Stimulated activated CD8-positive, alpha-beta memory T cell treated with anti-CD3 and anti-CD28 coated beads, Interleukin-12 subunit alpha, Interleukin-12 subunit beta, amount 100 ng/mL, for 4 hours (primary cell): ENCODE data around the gene NFATC3.
"Not testable (repeated sequence)": the region's sequence is repeated elsewhere in the genome, so short reads cannot be mapped to it uniquely, and the experiment has no call there.

Source experiments
- DNase-seq: peaks from one replicate; pipeline ENCODE4 v3.0.0-alpha.2; 2020; ENCODE audit warnings: low read depth

Gene NFATC3

GRCh38 chr16:68090130-68090529 lies 5.0 kb downstream of the NFATC3 start:
- DNase-seq = no peak

- no peak for DNase-seq
Measured at GRCh38 chr16:68090533-68090932, 5.4 kb downstream of the NFATC3 start.

DNA sequence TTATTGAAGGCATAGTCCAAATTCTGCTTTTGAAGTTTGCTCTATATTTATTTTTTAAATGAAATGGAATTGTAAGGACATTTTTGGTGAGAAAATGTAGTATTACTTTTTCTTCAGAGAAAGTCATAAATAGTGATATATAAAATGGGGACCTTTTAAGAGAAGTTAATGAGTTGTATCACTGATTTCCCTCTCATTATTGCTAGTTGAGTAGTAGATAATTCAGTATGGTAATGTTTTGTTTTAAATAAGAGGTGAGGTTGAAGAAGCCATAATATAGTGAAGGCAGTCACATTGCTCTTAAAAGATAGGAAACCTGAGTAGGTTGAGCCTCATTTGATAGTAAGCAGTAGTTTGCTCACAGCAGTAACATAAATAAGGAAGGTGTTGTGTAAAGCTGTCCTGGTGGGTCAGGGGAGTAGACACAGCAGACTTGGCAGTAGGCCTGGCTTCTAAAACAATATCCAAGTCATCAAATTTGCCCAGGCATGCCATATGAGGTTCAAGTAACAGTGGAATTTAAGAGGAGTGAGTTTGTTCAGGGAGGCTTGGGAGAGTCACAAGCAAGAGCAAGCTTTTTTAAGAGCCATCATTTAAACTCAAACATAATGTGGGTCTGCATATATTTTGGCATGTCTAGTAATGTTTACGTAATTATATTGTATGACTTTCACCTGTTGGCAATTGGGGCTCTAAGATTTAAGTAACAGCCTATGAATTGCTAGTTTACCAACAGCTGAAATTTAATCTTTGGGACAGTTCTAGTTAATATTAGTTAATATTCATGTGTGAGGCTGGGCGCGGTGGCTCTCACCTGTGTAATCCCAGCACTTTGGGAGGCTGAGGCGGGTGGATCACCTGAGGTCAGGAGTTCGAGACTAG lies 6.5 kb downstream of the NFATC3 start:
- DNase-seq = no peak

DNA sequence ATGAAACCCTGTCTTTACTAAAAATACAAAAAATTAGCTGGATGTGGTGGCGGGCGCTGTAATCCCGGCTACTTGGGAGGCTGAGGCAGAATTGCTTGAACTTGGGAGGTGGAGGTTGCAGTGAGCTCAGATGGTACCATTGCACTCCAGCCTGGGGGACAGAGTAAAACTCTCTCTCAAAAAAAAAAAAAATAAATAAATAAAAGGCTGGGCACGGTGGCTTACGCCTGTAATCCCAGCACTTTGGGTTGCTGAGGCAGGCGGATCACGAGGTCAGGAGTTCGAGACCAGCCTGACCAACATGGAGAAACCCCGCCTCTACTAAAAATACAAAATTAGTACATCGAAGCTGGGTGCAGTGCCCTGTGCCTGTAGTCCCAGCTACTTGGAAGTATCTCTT lies 7.1 kb downstream of the NFATC3 start:
- not testable (repeated sequence) for DNase-seq

DNA sequence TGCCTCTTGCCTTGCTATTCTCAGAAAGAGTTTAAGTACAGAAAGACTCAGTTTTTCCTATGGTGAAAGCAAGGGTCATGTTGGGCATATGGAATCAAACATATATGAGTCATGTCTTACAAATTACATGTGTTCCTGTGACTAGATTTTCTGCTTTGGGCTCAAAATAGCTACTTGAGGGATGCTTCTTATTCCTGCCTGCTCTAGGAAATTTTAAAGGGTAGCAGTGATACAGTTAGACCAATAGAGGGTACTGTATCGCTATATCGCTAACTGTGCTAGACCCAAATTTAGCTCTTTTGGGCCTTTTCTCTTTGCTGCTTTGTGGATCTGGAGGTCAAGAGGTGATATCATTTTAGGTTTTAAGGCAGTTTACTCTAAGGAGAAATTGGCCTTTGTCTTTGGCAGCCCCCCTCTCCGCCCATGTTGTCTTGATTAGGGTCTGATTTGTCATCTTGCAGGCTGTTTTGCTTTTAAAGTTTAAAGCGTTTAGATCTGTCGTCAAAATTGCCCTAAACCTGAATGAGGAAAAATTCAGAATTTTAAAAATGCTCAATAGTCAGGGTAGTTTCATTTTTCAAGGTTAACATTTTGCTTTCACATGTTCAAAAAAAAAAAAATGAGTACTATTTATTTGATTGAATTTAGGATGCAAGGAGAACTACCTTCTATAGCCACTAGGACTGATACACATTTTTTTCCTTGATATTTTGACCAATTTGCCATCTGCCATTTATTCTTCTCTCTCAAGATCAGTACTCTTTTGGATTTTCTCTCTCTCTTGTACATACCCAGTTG lies 8.8 kb downstream of the NFATC3 start:
- no peak for DNase-seq

- DNase-seq = no peak
Measured at GRCh38 chr16:68094614-68094934, 9.4 kb downstream of the NFATC3 start.

DNA sequence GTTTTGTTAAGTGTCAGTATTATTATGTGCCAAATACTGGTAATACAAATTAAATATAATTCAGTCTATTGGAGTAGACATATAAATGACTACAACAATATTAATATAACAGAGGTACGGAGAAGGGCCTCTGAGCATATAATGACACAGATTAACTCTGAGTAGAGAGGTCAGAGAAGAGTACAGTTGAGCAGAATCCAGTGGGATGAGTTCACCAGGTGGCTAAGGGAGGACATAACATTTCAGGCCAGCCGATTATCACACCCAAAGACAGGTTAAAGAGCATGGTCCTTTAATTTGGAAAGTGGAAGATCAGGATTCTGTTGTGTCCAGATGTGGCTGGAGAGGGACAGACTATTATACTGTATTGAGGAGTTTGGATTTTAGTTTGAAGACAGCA lies 11.3 kb downstream of the NFATC3 start:
- DNase-seq = no peak

- DNase-seq = no peak
Measured at GRCh38 chr16:68097088-68097487, 11.9 kb downstream of the NFATC3 start.

DNA sequence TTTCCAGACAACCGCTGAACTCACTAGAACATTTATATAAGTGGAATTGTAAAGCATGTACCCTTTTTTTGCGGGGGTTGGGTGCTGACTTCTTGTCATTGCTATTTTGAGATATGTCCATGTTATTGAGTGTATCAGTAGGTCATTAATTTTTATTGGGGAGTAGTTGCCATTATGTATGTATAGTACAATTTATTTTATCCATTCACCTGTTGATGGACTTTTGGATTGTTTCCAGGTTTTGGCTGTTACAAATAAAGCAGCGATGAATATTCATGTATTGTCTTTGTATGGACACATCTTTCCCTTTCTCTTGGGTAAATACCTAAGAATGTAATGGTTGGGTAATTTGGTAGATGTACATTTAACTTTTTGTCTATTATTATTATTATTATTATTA lies 12.7 kb downstream of the NFATC3 start:
- DNase-seq = no peak

GRCh38 chr16:68100488-68100887 lies 15.3 kb downstream of the NFATC3 start:
- no peak for DNase-seq

- no peak for DNase-seq
Measured at GRCh38 chr16:68105611-68106010, 20.4 kb downstream of the NFATC3 start.

DNA sequence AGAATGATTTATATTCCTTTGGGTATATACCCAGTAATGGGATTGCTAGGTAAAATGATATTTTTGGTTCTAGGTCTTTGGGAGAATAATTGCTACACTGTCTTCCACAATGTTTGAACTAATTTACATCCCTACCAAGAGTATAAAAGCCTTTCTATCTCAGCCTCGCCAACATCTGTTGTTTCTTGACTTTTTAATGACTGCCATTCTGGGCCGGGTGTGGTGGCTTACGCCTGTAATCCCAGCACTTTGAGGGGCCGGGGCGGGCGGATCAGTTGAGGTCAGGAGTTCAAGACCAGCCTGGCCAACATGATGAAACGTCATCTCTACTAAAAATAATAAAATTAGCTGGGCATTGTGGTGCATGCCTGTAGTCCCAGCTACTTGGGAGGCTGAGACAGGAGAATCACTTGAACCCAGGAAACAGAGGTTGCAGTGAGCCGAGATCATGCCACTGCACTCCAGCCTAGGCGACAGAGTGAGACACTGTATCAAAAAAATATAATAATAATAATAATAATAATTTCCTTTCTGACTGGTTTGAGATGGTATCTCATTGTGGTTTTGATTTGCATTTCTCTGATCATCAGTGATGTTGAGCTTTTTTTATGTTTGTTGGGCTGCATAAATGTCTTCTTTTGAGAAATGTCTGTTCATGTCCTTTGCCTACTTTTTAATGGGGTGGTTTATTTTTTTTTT lies 22.2 kb downstream of the NFATC3 start:
- not testable (repeated sequence) for DNase-seq

DNA sequence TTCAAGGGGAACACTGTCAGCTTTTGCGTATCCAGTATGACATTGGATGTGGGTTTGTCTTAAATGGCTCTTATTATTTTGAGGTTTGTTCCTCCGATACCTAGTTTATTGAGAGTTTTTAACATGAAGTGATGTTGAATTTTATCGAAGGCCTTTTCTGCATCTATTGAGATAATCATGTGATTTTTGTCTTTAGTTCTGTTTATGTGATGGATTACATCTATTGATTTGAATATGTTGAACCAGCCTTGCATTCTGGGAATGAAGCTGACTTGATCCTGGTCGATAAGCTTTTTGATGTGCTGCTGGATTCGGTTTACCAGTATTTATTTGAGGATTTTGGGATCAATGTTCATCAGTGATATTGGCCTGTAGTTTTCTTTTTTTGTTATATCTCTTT lies 24.0 kb downstream of the NFATC3 start:
- DNase-seq = not testable (repeated sequence)

DNA sequence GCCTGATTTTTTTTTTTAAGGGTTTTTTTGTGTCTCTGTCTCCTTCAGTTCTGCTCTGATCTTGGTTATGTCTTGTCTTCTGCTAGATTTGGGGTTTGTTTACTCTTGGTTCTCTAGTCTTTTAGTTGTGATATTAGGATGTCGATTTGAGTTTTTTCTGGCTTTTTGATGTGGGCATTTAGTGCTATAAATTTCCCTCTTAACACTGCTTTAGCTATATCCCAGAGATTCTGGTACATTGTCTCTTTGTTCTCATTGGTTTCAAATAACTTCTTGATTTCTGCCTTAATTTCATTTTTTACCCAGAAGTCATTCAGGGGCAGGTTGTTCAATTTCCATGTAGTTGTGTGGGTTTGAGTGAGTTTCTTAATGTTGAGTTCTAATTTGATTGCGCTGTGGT lies 25.4 kb downstream of the NFATC3 start:
- not testable (repeated sequence) for DNase-seq

DNA sequence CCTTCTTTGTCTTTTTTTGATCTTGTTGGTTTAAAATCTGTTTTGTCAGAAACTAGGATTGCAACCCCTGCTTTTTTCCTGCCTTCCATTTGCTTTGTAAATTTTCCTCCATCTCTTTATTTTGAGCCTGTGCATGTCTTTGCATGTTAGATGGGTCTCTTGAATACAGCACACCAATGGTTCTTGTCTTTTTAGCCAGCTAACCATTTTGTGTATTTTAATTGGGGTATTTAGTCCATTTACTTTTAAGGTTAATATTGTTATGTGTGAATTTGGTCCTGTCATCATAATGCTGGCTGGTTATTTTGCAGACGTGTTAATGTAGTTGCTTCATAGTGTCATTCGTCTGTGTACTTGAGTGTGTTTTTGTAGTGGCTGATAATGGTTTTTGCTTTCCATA lies 26.2 kb downstream of the NFATC3 start:
- DNase-seq = no peak

GRCh38 chr16:68113059-68113761 lies 28.0 kb downstream of the NFATC3 start:
- DNase-seq = no peak

- DNase-seq = no peak
Measured at GRCh38 chr16:68113765-68114240, 28.6 kb downstream of the NFATC3 start.

DNA sequence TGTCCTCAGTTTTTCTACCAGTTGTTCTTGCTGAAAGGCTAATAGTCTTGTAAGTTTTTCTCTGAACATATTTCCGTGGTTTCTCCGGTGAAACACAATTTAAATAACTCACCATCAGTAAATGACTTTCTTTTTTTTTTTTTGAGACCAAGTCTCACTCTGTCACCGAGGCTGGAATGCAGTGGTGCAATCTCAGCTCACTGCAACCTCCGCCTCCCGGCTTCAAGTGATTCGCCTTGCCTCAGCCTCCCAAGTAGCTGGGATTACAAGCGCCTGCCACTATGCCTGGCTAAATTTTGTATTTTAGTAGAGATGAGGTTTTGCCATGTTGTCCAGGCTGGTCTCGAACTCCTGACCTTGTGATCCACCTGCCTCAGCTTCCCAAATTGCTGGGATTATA lies 29.8 kb downstream of the NFATC3 start:
- DNase-seq = not testable (repeated sequence)

GRCh38 chr16:68115851-68116250 lies 30.7 kb downstream of the NFATC3 start:
- no peak for DNase-seq

DNA sequence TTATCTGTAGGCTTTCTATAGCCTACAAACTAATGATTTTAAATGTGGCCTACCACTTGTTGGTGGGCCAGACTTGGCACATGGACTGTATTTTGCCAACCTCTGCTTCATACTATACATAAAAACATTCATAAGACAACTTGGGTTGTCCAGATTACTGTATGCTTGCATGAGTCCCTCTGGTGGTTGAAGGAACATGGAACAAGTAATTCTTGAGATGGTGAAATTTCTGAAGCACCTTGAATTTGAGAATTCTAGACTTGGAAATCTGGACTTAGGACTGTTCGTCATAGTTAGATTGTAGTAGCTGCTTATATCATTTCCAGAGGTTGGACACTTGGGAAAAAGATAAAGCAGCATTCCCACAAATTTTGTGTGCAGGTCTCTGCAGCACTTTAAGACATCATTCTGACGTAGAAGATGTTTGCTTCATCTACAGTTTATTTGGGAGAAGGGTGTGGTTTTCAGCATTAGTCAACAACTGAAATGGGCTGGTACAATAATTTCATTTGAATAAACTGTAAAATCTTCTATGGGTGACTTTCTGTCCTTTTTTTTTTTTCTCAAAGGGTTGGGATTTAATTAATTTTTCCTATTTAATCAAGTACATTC lies 31.2 kb downstream of the NFATC3 start:
- DNase-seq = no peak

- no peak for DNase-seq
Measured at GRCh38 chr16:68117884-68118283, 32.7 kb downstream of the NFATC3 start.

GRCh38 chr16:68118954-68119353 lies 33.8 kb downstream of the NFATC3 start:
- peak; percentile 7 for DNase-seq
